PC-3 (cell line): Measurements from ENCODE around the gene GALNT2. TPM values are rescaled to one million over a fixed set of nuclear protein-coding genes. Genes with fewer than 3 reads are reported as not detected.

Experiments used
- ATAC-seq: fragments of 200-7000 bp; cut with Tn5 transposase; 2 replicates; pipeline ENCODE4 v1.9.1; 2020; ENCODE audit warnings: mild to moderate bottlenecking, moderate library complexity
- BruUV-seq: library from RNA; stranded (reverse); fragments of 400-500 nt; replicated peaks from 2 replicates; lab custom pipeline; 2021; lab: Mats Ljungman, UMichigan
- CTCF ChIA-PET: fragments of 300-600 bp; sonication (Branson Sonifier 250); formaldehyde crosslinking; loops from one replicate; lab custom pipeline; 2022; ENCODE audit warnings: antibody characterized with exemption; lab: Charles Lee
- POLR2A ChIA-PET: fragments of 300-600 bp; sonication (Branson Sonifier 250); formaldehyde crosslinking; loops from one replicate; lab custom pipeline; 2022; ENCODE audit warnings: antibody characterized with exemption; ENCODE audit not compliant: unreplicated experiment; lab: Charles Lee
- DNase-seq: peaks from one replicate; pipeline ENCODE4 v3.0.0-alpha.2; 2015
- H2AFZ ChIP-seq: fragments of 300-600 bp; sonication (generic); 2 replicates; pipeline ENCODE4 v1.6.0; 2016; ENCODE audit warnings: antibody characterized with exemption, low read length
- H3F3A ChIP-seq: fragments of 300-600 bp; sonication (generic); one replicate; pipeline ENCODE4 v1.6.0; 2017; ENCODE audit warnings: antibody characterized with exemption, low read length, control low read depth, mild to moderate bottlenecking; ENCODE audit not compliant: unreplicated experiment
- H3K27ac ChIP-seq: fragments of 300-600 bp; sonication (generic); 2 replicates; pipeline ENCODE4 v1.5.1; 2016; ENCODE audit warnings: mild to moderate bottlenecking, low read length
- H3K27me3 ChIP-seq: fragments of 300-600 bp; sonication (generic); 2 replicates; pipeline ENCODE4 v1.6.1; 2016; ENCODE audit warnings: low read length, mixed read lengths
- H3K36me3 ChIP-seq: fragments of 300-600 bp; sonication (generic); 2 replicates; pipeline ENCODE4 v1.6.1; 2016; ENCODE audit warnings: low read depth, mixed run types, low read length, mixed read lengths
- H3K4me1 ChIP-seq: fragments of 300-600 bp; sonication (generic); 2 replicates; pipeline ENCODE4 v1.5.1; 2016; ENCODE audit warnings: low read length; ENCODE audit not compliant: insufficient read depth
- H3K4me2 ChIP-seq: fragments of 300-600 bp; sonication (generic); 2 replicates; pipeline ENCODE4 v1.6.0; 2016; ENCODE audit warnings: low read length
- H3K4me3 ChIP-seq: fragments of 300-600 bp; sonication (generic); 2 replicates; pipeline ENCODE4 v1.5.1; 2016; ENCODE audit warnings: mild to moderate bottlenecking, low read length, mixed read lengths
- H3K79me2 ChIP-seq: fragments of 300-600 bp; sonication (generic); 2 replicates; pipeline ENCODE4 v1.6.1; 2017; ENCODE audit warnings: low read length, mixed read lengths
- H3K9ac ChIP-seq: fragments of 300-600 bp; sonication (generic); 2 replicates; pipeline ENCODE4 v1.6.0; 2016; ENCODE audit warnings: mild to moderate bottlenecking, low read length
- H3K9me2 ChIP-seq: fragments of 300-600 bp; sonication (generic); replicated peaks from 2 replicates; pipeline ENCODE4 v1.6.1; 2016; ENCODE audit warnings: mixed run types, low read length, mixed read lengths
- H3K9me3 ChIP-seq: fragments of 300-600 bp; sonication (generic); 2 replicates; pipeline ENCODE4 v1.6.1; 2016; ENCODE audit warnings: low read length, mixed read lengths
- H4K20me1 ChIP-seq: fragments of 300-600 bp; sonication (generic); 2 replicates; pipeline ENCODE4 v1.6.1; 2016; ENCODE audit warnings: low read length, mixed read lengths
- EZH2 ChIP-seq: fragments of 300-600 bp; sonication (generic); IDR thresholded peaks from one replicate; pipeline ENCODE4 v1.6.1; 2017; ENCODE audit warnings: antibody characterized with exemption, mild to moderate bottlenecking, low read length; ENCODE audit not compliant: unreplicated experiment
- EZH2phosphoT487 ChIP-seq: fragments of 300-600 bp; sonication (generic); IDR thresholded peaks from 2 replicates; pipeline ENCODE4 v1.6.1; 2018; ENCODE audit warnings: mild to moderate bottlenecking, antibody characterized with exemption, low read length, borderline replicate concordance
- intact Hi-C: fragments of 100-400 bp; cut with micrococcal nuclease; formaldehyde crosslinking; loops from 2 replicates; pipeline ENCODE4 v1.9.0; 2023
- total RNA-seq: library from RNA; depleted of rRNA; stranded (reverse); fragments of >200 nt; gene quantifications from 2 replicates; pipeline ENCODE4 v1.2.3, GENCODE V29; 2014
- TF ChIP-seq, protein P1 (sequence below): fragments of 300-600 bp; sonication (generic); conservative IDR thresholded peaks from 2 replicates; pipeline ENCODE4 v1.5.1; 2017; ENCODE audit warnings: antibody characterized with exemption, low read depth, mild to moderate bottlenecking, low read length

GALNT2 gene
- total RNA-seq, 1 experiment from 2014 or later, result 182 TPM

GRCh38 chr1:230084408-230085177 is 17.6 kb downstream of the GALNT2 start:
- Histone ChIP-seq H3K9ac (peak overlapping the region; percentile 57), H3F3A (peaks cover 22% of the 10 kb centered on the region), H3K27me3 (no peaks in the 10 kb centered on the region), H3K36me3 (peaks cover 30% of the 10 kb centered on the region), H3K79me2 (peaks cover 95% of the 10 kb centered on the region), H3K9me2 (no peaks in the 10 kb centered on the region), H3K27ac (peak overlapping the region; percentile 83), H3K4me1 (peaks cover 62% of the 10 kb centered on the region), H3K4me3 (peak overlapping the region; percentile 29), H2AFZ (no peak overlapping the region), H4K20me1 (peaks cover 9% of the 10 kb centered on the region; the same call in 1 of the 2 replicates), H3K9me3 (no peaks in the 10 kb centered on the region), H3K4me2 (peak overlapping the region; percentile 66)
- intact Hi-C loops, result loop anchor here (1.0 to 2.0 kb wide), 3 partner anchors 11 to 21 kb away; no protein-coding TSS in a partner anchor
- BruUV-seq, result TSS peak; percentile 98
- ChIA-PET CTCF (interaction anchor here (1.0 to 1.6 kb wide), 2 partner anchors 15 to 20 kb away, joined by 3 to 8 read pairs; no protein-coding TSS in a partner anchor), POLR2A (interaction anchor here (0.6 to 1.5 kb wide), 3 partner anchors 20 to 38 kb away, joined by 4 to 13 read pairs (median 5); no protein-coding TSS in a partner anchor)
- TF ChIP-seq EZH2phosphoT487, result no peak
- TF ChIP-seq, protein P1, sequence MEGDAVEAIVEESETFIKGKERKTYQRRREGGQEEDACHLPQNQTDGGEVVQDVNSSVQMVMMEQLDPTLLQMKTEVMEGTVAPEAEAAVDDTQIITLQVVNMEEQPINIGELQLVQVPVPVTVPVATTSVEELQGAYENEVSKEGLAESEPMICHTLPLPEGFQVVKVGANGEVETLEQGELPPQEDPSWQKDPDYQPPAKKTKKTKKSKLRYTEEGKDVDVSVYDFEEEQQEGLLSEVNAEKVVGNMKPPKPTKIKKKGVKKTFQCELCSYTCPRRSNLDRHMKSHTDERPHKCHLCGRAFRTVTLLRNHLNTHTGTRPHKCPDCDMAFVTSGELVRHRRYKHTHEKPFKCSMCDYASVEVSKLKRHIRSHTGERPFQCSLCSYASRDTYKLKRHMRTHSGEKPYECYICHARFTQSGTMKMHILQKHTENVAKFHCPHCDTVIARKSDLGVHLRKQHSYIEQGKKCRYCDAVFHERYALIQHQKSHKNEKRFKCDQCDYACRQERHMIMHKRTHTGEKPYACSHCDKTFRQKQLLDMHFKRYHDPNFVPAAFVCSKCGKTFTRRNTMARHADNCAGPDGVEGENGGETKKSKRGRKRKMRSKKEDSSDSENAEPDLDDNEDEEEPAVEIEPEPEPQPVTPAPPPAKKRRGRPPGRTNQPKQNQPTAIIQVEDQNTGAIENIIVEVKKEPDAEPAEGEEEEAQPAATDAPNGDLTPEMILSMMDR, result no peak
- TF ChIP-seq EZH2, result no peak
- ATAC-seq (peak; percentile 93), DNase-seq (peak; percentile 100)

DNA sequence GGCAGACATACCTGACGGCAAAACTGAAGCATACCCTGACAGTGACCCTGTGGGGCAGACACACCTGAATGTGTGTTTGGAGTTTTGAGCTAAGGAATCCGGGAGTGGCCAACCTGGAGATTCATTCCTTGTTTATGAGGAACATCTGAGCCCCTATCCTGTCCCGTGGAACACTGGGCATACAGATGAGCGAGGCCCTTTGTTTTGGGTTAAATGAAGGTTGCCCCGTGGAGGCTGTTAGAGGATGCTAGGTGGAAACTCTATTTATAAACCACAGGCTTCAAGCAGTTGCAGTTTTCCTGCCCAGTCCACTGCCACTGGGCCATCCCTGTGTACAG is 18.1 kb downstream of the GALNT2 start:
- Histone ChIP-seq H4K20me1 (0 out of 2 replicates have a peak, but pooled peaks cover 4% of the 10 kb centered on the region), H3K9me2 (no peaks in the 10 kb centered on the region), H3K36me3 (peaks cover 32% of the 10 kb centered on the region), H3K27me3 (no peaks in the 10 kb centered on the region), H3K4me1 (peaks cover 68% of the 10 kb centered on the region), H3K27ac (peak overlapping the region; percentile 83), H2AFZ (no peak overlapping the region), H3K9me3 (no peaks in the 10 kb centered on the region), H3K79me2 (peaks cover 95% of the 10 kb centered on the region), H3F3A (peaks cover 27% of the 10 kb centered on the region), H3K9ac (peak overlapping the region; percentile 57), H3K4me2 (peak overlapping the region; percentile 66), H3K4me3 (peak overlapping the region; percentile 29)
- CTCF ChIA-PET, result interaction anchor here (1.0 to 1.6 kb wide), 2 partner anchors 16 to 19 kb away, joined by 3 to 8 read pairs; no protein-coding TSS in a partner anchor
- TF ChIP-seq, protein P1, result no peak
- no peak for TF ChIP-seq EZH2
- TF ChIP-seq EZH2phosphoT487, result no peak
- no TSS peak for BruUV-seq
- peak; percentile 92 for DNase-seq
- intact Hi-C loops, result loop anchor here (2.0 kb wide), 1 partner anchor 16 kb away; no protein-coding TSS in a partner anchor
- ATAC-seq, result peak; percentile 50
- POLR2A ChIA-PET, result interaction anchor here (0.6 to 1.5 kb wide), 2 partner anchors 19 to 29 kb away, joined by 5 to 13 read pairs; no protein-coding TSS in a partner anchor
